CD4-positive, alpha-beta T cell treated with Interleukin-4 for 4 hours (primary cell): Measurements from ENCODE around the gene COX10.
"Not testable (repeated sequence)": the region's sequence is repeated elsewhere in the genome, so short reads cannot be mapped to it uniquely, and the experiment has no call there.

Source experiments
- DNase-seq: peaks from one replicate; pipeline ENCODE4 v3.0.0-alpha.2; 2020

The COX10 gene

DNA sequence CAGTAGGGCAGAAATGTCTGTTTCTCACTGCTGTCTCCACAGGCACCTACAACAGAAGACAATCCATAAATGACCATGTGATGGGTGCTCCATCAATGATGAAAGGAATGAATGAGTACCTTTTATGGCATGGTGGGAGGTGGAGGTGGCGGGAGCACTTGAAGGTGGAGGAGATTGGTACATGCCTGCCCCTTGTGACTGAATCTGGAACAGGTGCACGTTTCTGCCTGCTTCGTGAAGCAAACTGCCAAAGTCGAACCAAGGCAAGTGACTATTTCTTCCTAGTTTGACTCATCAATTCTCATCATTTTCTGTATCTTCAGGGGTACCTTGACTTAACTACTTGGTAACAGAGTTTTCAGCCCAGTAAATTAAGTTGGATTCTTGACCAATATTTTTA, 141.9 kb downstream of the COX10 start:
- DNase-seq, result no peak

- DNase-seq, result no peak
Observed at GRCh38 chr17:14211801-14212200, 142.5 kb downstream of the COX10 start.

GRCh38 chr17:14212401-14212800, 143.1 kb downstream of the COX10 start:
- no peak for DNase-seq

- no peak for DNase-seq
Observed at GRCh38 chr17:14214271-14214670, 145.0 kb downstream of the COX10 start.

DNA sequence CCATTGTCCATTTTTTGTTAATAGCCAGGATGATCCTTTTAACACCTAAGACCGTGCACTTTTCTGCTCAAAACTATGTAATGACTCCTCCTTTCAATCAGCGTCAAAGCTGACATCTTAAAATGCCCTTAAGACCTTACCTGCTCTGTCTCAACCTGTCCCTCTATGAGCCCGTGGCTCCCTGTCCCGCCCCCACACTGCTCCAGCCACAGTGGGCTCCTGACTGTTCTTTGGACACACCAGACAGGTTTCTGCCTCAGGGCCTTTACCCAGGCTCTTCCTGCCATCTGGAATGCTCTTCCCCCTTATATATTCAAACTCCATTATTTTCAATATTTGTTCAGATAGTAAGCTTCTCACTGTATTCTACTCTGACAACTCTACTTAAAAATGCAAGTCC, 153.3 kb downstream of the COX10 start:
- no peak for DNase-seq

- no peak for DNase-seq
Observed at GRCh38 chr17:14225254-14225980, 156.1 kb downstream of the COX10 start.

DNA sequence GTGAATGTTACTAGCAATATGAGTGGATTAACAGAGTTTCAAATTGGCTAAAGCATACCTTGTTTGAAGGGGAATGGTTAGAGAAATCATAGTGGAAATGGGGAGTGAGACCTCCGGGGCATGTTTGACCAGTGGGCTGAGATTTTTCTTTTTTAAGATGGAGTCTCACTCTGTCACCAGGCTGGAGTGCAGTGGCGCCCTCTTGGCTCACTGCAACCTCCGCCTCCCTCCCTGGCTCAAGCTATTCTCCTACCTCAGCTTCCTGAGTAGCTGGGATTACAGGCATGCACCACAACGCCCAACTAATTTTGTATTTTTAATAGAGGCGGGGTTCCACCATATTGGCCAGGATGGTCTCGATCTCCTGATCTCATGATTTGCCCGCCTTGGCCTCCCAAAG, 157.7 kb downstream of the COX10 start:
- DNase-seq, result no peak

GRCh38 chr17:14228903-14229302, 159.6 kb downstream of the COX10 start:
- DNase-seq, result no peak

- not testable (repeated sequence) for DNase-seq
Observed at GRCh38 chr17:14231187-14231586, 161.9 kb downstream of the COX10 start.

DNA sequence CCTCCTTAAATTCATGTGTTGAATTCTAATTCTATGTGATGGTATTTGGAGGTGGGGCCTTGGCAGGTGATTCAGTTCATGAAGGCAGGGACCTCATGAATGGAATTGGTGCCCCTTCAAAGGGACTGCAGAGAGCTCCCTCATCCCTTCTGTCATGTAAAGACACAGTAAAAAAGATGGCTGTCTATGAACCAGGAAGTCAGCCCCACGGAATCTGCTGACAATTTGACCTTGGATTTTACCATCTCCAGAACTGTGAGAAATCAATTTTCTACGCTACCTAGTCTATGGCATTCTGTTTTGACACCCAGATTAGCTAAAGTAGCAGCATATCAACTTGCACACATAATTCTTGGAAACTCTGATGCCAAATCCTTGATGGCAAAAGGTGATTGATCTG, 165.7 kb downstream of the COX10 start:
- not testable (repeated sequence) for DNase-seq

DNA sequence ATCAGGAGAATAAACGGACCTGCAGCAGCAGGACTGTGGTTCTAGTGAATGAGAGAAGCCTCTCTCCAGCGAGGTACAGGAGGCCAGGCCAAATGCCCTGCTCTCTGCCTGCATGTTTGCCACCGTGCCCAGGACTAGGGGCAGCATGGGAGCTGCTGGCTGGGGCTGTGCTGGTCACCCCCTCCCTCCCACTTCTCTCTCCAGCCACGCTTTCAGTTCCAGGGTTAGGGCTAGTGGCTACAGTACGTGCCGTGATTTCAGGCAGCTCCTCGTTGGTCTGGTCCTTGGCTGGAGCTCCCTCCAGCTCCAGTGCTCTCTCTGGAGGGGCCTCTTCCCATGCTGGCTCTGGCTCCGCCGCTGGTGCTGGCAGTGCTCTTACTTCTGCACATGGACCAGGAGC, 166.7 kb downstream of the COX10 start:
- not testable (repeated sequence) for DNase-seq

DNA sequence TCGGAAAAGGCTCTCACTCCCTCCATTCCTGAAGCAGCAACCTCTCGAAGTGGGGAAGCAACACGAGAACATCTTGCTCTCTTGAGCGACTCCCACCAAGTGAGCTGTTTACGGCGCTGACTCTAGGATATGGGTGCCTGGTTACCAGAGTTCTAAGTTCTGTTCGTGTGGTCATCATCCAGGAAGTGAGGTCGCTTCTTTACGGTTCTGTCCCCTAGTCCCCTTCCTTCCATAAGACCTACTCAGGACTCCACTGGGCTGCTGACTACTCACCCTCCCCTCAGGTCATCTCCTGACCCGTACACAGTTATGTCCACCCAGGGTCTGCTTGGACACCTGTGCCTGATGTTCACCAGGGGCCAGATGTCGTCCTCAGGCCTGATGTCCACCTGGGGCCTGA, 167.5 kb downstream of the COX10 start, which contains the start of gene CDRT15:
TSS of gene CDRT15 (minus strand) at position 101 of the 400 bp plus-strand sequence. CDS start at position 72, 29 bp downstream.
- not testable (repeated sequence) for DNase-seq

DNA sequence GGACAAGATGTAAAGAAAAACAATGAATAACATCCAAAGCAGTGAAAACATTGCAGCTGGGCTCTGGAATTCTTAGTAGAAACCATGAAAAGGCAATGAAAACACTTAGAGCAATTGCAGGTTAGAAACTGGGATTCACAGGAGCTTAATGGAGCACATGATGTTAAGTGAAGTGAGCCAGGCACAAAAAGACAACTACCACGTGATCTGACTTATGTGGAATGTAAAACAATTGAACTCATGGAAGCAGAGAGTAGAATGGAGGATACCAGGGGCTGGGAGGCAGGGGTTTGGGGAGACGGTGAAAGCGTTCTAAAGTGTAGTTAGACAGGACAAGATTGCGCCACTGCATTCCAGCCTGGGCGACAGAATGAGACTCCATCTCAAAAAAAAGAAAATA, 170.0 kb downstream of the COX10 start:
- DNase-seq, result not testable (repeated sequence)

DNA sequence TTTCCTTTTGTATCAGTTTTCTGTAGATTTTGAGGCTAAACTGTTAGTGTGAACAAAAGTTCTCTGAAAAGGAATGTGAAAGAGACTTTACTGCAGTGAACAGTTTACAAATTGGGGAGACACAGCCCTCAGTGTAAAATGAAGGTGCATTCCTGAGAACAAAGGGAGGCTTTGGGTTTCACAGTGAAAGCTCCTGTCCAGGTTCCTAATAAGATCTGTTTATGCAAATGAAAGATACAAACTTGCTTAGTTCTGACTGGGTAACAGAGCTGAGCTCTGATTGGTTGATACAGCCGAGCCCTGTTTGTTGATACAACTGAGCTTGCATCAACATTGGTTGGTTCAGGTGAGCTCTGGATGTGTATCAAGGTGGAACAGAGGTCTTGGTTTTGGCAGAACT, 175.7 kb downstream of the COX10 start:
- no peak for DNase-seq

DNA sequence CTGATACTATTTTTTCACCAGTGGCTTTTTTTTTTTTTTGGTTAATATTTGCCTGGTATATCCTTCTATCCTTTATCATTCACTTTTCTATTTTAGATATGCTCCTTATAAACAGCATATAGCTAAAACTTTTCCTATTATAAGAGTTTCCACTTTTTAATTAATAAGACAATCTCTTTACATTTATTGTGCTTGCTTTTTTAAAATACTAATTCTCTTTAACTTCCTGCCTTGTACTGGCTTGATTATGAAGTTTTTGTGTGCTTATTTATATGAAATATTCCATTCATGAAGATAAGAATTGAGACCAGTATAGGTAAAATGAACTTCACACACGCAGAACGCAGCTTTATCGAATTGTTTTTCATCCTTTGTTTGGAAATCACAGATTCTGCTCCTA, 176.3 kb downstream of the COX10 start:
- no peak for DNase-seq
